ENCODE measurements around the gene BRI3.

DNA sequence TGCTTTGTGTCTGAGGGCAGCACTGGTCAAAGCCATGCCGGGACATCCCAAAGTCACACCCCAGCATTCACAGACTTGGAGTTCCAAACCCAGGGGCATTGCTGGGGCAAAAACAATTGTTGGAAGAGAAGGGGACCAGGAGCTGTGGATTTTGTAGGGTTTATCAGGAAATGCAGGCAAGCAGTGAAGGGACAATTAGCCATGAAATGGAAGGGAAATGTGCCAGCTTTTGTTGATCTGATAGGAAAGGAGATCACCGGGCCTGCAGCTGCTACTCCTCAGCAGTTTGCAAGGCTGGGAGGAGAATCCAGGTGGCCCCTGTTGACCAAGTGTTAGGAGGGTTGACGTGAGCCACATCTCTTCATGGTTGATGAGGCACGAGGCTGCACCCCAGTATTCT lies 2.5 kb upstream of the BRI3 start:
- TF ChIP-seq, protein P1, sequence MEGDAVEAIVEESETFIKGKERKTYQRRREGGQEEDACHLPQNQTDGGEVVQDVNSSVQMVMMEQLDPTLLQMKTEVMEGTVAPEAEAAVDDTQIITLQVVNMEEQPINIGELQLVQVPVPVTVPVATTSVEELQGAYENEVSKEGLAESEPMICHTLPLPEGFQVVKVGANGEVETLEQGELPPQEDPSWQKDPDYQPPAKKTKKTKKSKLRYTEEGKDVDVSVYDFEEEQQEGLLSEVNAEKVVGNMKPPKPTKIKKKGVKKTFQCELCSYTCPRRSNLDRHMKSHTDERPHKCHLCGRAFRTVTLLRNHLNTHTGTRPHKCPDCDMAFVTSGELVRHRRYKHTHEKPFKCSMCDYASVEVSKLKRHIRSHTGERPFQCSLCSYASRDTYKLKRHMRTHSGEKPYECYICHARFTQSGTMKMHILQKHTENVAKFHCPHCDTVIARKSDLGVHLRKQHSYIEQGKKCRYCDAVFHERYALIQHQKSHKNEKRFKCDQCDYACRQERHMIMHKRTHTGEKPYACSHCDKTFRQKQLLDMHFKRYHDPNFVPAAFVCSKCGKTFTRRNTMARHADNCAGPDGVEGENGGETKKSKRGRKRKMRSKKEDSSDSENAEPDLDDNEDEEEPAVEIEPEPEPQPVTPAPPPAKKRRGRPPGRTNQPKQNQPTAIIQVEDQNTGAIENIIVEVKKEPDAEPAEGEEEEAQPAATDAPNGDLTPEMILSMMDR (IDR thresholded peaks at IDR 0.05), result no peak
- TF ChIP-seq POLR2A (IDR thresholded peaks at IDR 0.05), result no peak
